ENCODE results near the gene SYNGR4. TPM values are rescaled to one million over a fixed set of nuclear protein-coding genes. Genes with fewer than 3 reads are reported as not detected.
A peak's percentile ranks its signal among the peaks of the same experiment; 100 is the strongest.

The SYNGR4 gene
- total RNA-seq, 1 experiment from 2014 or later: 0.32 TPM

DNA sequence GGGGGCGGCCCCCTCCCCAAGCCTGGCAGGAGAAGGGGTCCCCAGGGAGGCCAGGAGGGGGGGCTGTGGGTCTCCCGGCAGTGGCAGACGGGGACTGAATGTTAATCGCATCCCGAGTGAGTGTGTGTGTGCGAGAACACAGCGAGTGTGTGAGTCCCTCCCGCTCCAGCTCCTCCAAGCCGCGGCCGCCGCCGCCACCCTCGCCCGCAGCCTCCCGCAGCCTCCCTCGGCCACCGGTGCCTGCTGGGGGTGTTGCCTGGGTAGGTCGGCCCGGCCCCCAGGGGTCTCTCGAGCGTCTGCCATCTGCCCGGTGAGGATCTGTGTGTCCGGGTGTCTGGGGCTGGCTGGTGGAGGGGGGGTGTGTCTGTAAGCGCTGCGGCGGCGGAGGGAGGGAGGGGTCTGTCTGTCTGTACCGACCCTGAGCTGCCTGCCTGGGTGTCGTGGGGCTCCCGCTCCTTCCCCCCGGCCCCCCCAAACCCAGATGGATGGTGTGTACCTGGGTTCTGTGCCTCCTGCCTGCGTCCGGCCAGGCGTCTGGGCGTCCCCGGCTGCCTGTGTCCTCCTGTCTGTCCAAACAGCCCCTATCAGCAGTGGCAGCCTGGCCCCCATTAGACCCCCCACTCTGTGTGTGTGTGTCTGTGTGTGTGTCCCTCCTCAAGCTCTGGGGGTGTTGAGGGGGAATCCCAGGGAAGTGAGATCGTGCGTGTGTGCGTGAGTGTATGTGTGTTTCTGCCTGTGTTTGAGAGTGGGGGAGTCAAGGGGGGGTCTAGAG, 29.6 kb downstream of the SYNGR4 start, which contains the start of gene GRIN2D:
GRIN2D (plus strand) TSS at position 110 of the 772 bp plus-strand sequence. CDS start 4,725 bp downstream, outside the sequence.
- TF ChIP-seq, protein P1, sequence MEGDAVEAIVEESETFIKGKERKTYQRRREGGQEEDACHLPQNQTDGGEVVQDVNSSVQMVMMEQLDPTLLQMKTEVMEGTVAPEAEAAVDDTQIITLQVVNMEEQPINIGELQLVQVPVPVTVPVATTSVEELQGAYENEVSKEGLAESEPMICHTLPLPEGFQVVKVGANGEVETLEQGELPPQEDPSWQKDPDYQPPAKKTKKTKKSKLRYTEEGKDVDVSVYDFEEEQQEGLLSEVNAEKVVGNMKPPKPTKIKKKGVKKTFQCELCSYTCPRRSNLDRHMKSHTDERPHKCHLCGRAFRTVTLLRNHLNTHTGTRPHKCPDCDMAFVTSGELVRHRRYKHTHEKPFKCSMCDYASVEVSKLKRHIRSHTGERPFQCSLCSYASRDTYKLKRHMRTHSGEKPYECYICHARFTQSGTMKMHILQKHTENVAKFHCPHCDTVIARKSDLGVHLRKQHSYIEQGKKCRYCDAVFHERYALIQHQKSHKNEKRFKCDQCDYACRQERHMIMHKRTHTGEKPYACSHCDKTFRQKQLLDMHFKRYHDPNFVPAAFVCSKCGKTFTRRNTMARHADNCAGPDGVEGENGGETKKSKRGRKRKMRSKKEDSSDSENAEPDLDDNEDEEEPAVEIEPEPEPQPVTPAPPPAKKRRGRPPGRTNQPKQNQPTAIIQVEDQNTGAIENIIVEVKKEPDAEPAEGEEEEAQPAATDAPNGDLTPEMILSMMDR (IDR thresholded peaks at IDR 0.05; ENCODE audit: insufficient read depth in 1 of 2, low read depth in 1 of 2, low read length in 1 of 2, severe bottlenecking in 1 of 2, unreplicated experiment in 1 of 2): peak; percentile 10 to 20
- no peaks in the 10 kb centered on the region for H3K9me3 ChIP-seq
- no peaks in the 10 kb centered on the region for H3K9me3 Mint-ChIP-seq (ENCODE audit: unreplicated experiment)
- H3K27me3 ChIP-seq (replicated peaks; ENCODE audit: control insufficient read depth, insufficient read depth, low read length): no peaks in the 10 kb centered on the region
- intact Hi-C loops (cut with micrococcal nuclease; ENCODE audit: unreplicated experiment): loop anchor here (5.0 kb wide), 3 partner anchors 41 to 189 kb away; partner anchors contain the start of gene CYTH2
- no TSS peak for BruUV-seq (replicated peaks)
- peak within 1 kb of the TSS; percentile 66 for H3K4me3 Mint-ChIP-seq (ENCODE audit: unreplicated experiment)
- DNase-seq: peak; percentile 48 to 57
- H3K4me1 Mint-ChIP-seq (ENCODE audit: low read depth, unreplicated experiment): peaks cover 43% of the 10 kb centered on the region
- no peaks in the 10 kb centered on the region for H3K27me3 Mint-ChIP-seq (ENCODE audit: insufficient read depth, unreplicated experiment)
- POLR2A ChIA-PET: interaction anchor here (0.5 to 1.6 kb wide), 2 partner anchors 30 to 161 kb away, joined by 10 to 11 read pairs; partner anchors contain the start of genes SYNGR4 and TMEM143
- H3K4me3 ChIP-seq (ENCODE audit: low read depth, low read length): peak within 1 kb of the TSS; percentile 36
- peaks cover 40% of the 10 kb centered on the region for H3K4me1 ChIP-seq
- CTCF ChIA-PET: interaction anchor here (0.6 to 1.0 kb wide), 5 partner anchors 8 to 312 kb away, joined by 3 to 6 read pairs (median 4); no protein-coding TSS in a partner anchor
- H3K36me3 Mint-ChIP-seq (ENCODE audit: insufficient read depth, unreplicated experiment): peaks cover 58% of the 10 kb centered on the region
- H3K36me3 ChIP-seq (ENCODE audit: control insufficient read depth, insufficient read depth, low read length): 0 out of 2 replicates have a peak, but pooled peaks cover 1% of the 10 kb centered on the region
- peak within 1 kb of the TSS; percentile 42 for H3K27ac Mint-ChIP-seq (ENCODE audit: unreplicated experiment)

DNA sequence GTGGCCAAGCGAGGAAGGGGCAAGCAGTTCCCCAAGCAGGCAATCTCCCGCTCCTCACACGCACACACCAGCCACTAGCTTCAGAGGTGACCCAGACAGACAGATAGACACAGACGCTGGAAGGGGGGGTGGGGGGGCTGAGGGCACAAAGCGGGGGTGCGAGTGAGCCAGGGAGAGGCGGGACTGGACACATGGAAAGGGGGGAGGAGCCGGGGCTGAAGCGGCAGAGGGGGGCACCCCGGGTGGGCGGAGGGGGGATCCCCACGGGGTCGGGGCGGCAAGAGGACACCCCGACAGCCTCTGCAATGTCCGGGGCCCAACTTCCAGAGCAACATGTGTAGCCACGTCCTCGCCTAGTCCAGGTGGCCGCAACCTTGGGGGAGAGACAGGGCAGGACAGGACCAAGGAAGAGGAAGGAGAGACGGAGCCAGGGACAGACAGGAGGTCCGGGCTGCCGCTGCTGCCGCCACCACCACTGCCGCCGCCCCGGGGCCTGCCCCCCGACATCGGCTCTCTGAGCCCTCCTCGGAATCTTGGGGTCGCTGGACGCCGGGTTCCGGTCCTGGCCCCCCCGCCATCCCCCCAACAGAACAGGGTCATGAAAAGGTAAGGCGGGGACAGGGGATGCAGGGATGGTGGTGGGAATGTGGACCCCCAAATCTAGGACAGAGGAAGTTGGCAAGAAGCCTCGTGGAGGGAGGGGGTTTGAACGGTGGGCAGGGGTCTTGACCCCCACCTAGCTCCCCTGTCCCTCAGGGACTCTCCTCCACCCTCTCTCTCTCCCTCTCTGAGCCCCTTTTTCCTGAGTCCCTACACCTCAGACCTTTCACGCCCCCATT, 30.4 kb downstream of the SYNGR4 start:
- TF ChIP-seq, protein P1 (IDR thresholded peaks at IDR 0.05; ENCODE audit: insufficient read depth in 1 of 2, low read depth in 1 of 2, low read length in 1 of 2, severe bottlenecking in 1 of 2, unreplicated experiment in 1 of 2): no peak
- CTCF ChIA-PET: interaction anchor here (0.6 to 1.0 kb wide), 3 partner anchors 60 to 313 kb away, joined by 4 read pairs; no protein-coding TSS in a partner anchor
- BruUV-seq (replicated peaks): no TSS peak
- POLR2A ChIA-PET: interaction anchor here (1.6 kb wide), 1 partner anchor 31 kb away, joined by 11 read pairs; the partner anchor contains the start of genes SYNGR4 and TMEM143
- Histone ChIP-seq H3K4me1 (peaks cover 47% of the 10 kb centered on the region), H3K27me3 (replicated peaks; ENCODE audit: control insufficient read depth, insufficient read depth, low read length) (no peaks in the 10 kb centered on the region), H3K36me3 (ENCODE audit: control insufficient read depth, insufficient read depth, low read length) (no peaks in the 10 kb centered on the region), H3K9me3 (no peaks in the 10 kb centered on the region), H3K4me3 (ENCODE audit: low read depth, low read length) (peak overlapping the region; percentile 36)
- Mint-ChIP-seq H3K27ac (ENCODE audit: unreplicated experiment) (peak overlapping the region; percentile 42), H3K4me3 (ENCODE audit: unreplicated experiment) (peak overlapping the region; percentile 66), H3K36me3 (ENCODE audit: insufficient read depth, unreplicated experiment) (peaks cover 55% of the 10 kb centered on the region), H3K27me3 (ENCODE audit: insufficient read depth, unreplicated experiment) (no peaks in the 10 kb centered on the region), H3K4me1 (ENCODE audit: low read depth, unreplicated experiment) (peaks cover 48% of the 10 kb centered on the region), H3K9me3 (ENCODE audit: unreplicated experiment) (peaks cover 5% of the 10 kb centered on the region)
- intact Hi-C loops (cut with micrococcal nuclease; ENCODE audit: unreplicated experiment): loop anchor here (5.0 kb wide), 3 partner anchors 42 to 188 kb away; partner anchors contain the start of gene CYTH2
- no peak for DNase-seq

DNA sequence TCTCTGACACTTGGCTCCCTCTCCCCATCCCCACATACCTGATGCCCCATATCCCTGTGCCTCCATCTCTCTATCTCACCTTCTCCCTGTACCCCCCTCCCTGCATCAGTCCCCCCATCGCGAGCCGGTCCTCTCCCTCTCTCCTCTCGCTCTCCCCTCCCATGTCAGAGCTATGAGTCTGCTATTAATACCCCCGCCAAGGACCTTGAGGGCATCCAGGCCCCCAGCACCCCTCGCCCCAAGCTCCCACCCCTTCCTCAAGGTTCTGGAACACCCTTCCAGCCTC, 30.9 kb downstream of the SYNGR4 start:
- Histone ChIP-seq H3K36me3 (ENCODE audit: control insufficient read depth, insufficient read depth, low read length) (no peaks in the 10 kb centered on the region), H3K27me3 (replicated peaks; ENCODE audit: control insufficient read depth, insufficient read depth, low read length) (no peaks in the 10 kb centered on the region), H3K9me3 (no peaks in the 10 kb centered on the region), H3K4me3 (ENCODE audit: low read depth, low read length) (no peak overlapping the region), H3K4me1 (peaks cover 47% of the 10 kb centered on the region)
- Mint-ChIP-seq H3K9me3 (ENCODE audit: unreplicated experiment) (peaks cover 10% of the 10 kb centered on the region), H3K4me3 (ENCODE audit: unreplicated experiment) (peak overlapping the region; percentile 66), H3K27me3 (ENCODE audit: insufficient read depth, unreplicated experiment) (no peaks in the 10 kb centered on the region), H3K27ac (ENCODE audit: unreplicated experiment) (no peak overlapping the region), H3K4me1 (ENCODE audit: low read depth, unreplicated experiment) (peaks cover 54% of the 10 kb centered on the region), H3K36me3 (ENCODE audit: insufficient read depth, unreplicated experiment) (peaks cover 57% of the 10 kb centered on the region)
- ChIA-PET POLR2A (no interaction called here), CTCF (interaction anchor here (1.0 kb wide), 1 partner anchor 81 kb away, joined by 4 read pairs; no protein-coding TSS in a partner anchor)
- TF ChIP-seq, protein P1 (IDR thresholded peaks at IDR 0.05; ENCODE audit: insufficient read depth in 1 of 2, low read depth in 1 of 2, low read length in 1 of 2, severe bottlenecking in 1 of 2, unreplicated experiment in 1 of 2): no peak
- DNase-seq: no peak
- intact Hi-C loops (cut with micrococcal nuclease; ENCODE audit: unreplicated experiment): no loop called here
- BruUV-seq (replicated peaks): no TSS peak
